HG02642 (cell line): ENCODE measurements around the gene AQP5.

Experiments
- ATAC-seq: cut with Tn5 transposase; IDR thresholded peaks from one replicate; pipeline ENCODE4 v1.9.1; 2021; ENCODE audit warnings: mild to moderate bottlenecking; ENCODE audit not compliant: unreplicated experiment, poor library complexity

AQP5 gene

GRCh38 chr12:49930515-49931288, 31.0 kb upstream of the AQP5 start:
- no peak for ATAC-seq

GRCh38 chr12:49932023-49932422, 29.6 kb upstream of the AQP5 start:
- no peak for ATAC-seq

- no peak for ATAC-seq
These were observed 29.0 kb upstream of the AQP5 start for GRCh38 chr12:49932533-49933130.

- ATAC-seq: no peak
These were observed 27.9 kb upstream of the AQP5 start for GRCh38 chr12:49933796-49934195.

GRCh38 chr12:49934505-49934904, 27.2 kb upstream of the AQP5 start:
- no peak for ATAC-seq

GRCh38 chr12:49936925-49937324, 24.7 kb upstream of the AQP5 start:
- ATAC-seq: no peak

- ATAC-seq: no peak
These were observed 23.9 kb upstream of the AQP5 start for GRCh38 chr12:49937639-49938300.

- no peak for ATAC-seq
These were observed 22.4 kb upstream of the AQP5 start for GRCh38 chr12:49939307-49939706.

- no peak for ATAC-seq
These were observed 22.0 kb upstream of the AQP5 start for GRCh38 chr12:49939707-49940106.

- no peak for ATAC-seq
These were observed 19.8 kb upstream of the AQP5 start for GRCh38 chr12:49941556-49942511.

- no peak for ATAC-seq
These were observed 19.2 kb upstream of the AQP5 start for GRCh38 chr12:49942512-49942893.

GRCh38 chr12:49942921-49943624, 18.6 kb upstream of the AQP5 start:
- ATAC-seq: no peak

GRCh38 chr12:49943625-49943960, 18.1 kb upstream of the AQP5 start:
- ATAC-seq: no peak

- no peak for ATAC-seq
These were observed 17.6 kb upstream of the AQP5 start for GRCh38 chr12:49944046-49944445.

- ATAC-seq: no peak
These were observed 17.0 kb upstream of the AQP5 start for GRCh38 chr12:49944718-49945117.

GRCh38 chr12:49945394-49946080, 16.1 kb upstream of the AQP5 start:
- peak; percentile 82 for ATAC-seq

- no peak for ATAC-seq
These were observed 15.6 kb upstream of the AQP5 start for GRCh38 chr12:49946086-49946485.

- ATAC-seq: no peak
These were observed 15.2 kb upstream of the AQP5 start for GRCh38 chr12:49946497-49946896.

GRCh38 chr12:49947593-49948226, 14.0 kb upstream of the AQP5 start:
- no peak for ATAC-seq
